Ovary (tissue), 3 donors: ENCODE data around the gene THBD.

Experiments
- EP300 ChIP-seq: sonication (generic); formaldehyde crosslinking; IDR thresholded peaks from one replicate; pipeline ENCODE4 v1.6.1; 2017; ENCODE audit warnings: antibody characterized with exemption
- POLR2A ChIP-seq: fragments of 450-650 bp; IDR thresholded peaks from one replicate; pipeline ENCODE4 v1.6.1; 2017; ENCODE audit warnings: antibody characterized with exemption, mild to moderate bottlenecking, moderate library complexity
- TF ChIP-seq, protein P1 (sequence below), 3 donors: fragments of 450-650 bp in 2 of 3; fragments of 200-600 bp in 1 of 3; IDR thresholded peaks; one replicate each; pipeline versions ENCODE4 v1.5.1 to v1.8.0; 2016 to 2022; ENCODE audit warnings: antibody characterized with exemption in 3 of 3, mild to moderate bottlenecking in 1 of 3
- donor health status: DM: no; HTN: no; CAD: no.

DNA sequence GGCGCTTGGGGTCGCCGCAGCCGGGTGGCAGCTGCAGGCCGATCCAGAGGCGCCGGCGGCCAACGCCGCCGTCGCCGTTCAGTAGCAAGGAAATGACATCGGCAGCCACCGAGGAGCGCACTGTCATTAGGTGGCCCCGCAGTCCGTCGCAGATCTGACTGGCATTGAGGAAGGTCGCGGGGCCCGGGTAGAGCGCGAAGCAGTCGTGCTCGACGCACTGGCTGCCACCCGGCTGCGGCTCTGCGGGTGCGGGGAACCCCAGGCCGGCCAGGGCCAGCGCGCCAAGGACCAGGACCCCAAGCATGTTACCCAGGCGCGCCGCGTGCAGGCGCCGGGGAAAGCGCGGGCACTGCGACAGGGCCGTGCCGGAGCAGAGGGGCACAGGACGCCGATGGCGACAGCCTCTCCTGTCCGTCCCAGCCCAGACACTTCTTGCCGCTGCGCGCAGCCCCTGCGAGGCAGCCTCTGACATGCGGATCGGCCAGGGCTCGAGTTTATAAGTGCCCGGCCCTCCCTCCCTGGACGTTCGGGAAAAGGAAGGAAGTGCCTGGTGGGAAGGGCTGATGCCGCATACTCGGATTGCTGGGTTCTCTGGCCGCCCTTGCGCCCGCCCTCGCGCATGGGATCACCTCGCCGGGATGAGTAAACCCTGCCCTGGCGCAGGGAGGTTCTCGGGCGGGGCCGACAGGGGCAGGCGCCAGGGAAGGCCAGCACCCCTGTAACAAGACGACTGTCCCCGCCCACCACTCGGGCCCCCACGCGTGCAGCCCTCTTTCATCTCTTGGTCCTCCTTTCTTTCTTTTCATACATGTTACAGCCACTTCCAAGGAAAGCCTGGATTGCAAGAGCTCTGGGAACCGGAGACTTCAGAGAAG, at the start of gene THBD:
- TF ChIP-seq, protein P1, sequence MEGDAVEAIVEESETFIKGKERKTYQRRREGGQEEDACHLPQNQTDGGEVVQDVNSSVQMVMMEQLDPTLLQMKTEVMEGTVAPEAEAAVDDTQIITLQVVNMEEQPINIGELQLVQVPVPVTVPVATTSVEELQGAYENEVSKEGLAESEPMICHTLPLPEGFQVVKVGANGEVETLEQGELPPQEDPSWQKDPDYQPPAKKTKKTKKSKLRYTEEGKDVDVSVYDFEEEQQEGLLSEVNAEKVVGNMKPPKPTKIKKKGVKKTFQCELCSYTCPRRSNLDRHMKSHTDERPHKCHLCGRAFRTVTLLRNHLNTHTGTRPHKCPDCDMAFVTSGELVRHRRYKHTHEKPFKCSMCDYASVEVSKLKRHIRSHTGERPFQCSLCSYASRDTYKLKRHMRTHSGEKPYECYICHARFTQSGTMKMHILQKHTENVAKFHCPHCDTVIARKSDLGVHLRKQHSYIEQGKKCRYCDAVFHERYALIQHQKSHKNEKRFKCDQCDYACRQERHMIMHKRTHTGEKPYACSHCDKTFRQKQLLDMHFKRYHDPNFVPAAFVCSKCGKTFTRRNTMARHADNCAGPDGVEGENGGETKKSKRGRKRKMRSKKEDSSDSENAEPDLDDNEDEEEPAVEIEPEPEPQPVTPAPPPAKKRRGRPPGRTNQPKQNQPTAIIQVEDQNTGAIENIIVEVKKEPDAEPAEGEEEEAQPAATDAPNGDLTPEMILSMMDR (IDR thresholded peaks at IDR 0.05): no peak
- TF ChIP-seq EP300 (no peak), POLR2A (peak; percentile 20)
